ENCODE measurements around the gene FBXW10B.
"Not testable (repeated sequence)": the region's sequence is repeated elsewhere in the genome, so short reads cannot be mapped to it uniquely, and the experiment has no call there.

FBXW10B gene

DNA sequence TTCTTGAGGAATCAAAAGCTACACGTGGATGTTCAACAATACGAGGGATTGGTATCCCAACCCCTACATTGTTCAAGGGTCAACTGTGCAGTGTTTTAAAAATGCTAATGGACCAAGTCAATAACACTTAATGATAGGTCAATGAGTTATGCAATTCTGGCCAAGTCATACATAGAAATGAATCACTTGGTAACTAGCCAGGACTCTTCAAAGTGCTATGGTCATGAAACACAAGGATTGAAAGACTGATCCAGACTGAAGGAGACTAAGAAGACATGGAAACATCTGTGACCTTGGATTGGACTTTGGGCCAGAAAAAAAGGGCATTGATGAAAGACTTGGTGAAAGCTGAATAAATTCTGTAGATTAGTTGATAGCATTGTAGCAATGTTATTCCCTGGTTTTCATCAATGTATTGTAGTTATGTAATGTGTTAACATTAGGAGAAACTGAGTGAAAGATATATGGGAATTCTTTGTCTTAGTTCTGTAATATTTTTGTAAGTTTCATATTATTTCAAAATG lies 11.5 kb upstream of the FBXW10B start:
- not testable (repeated sequence) for FAIRE-seq

DNA sequence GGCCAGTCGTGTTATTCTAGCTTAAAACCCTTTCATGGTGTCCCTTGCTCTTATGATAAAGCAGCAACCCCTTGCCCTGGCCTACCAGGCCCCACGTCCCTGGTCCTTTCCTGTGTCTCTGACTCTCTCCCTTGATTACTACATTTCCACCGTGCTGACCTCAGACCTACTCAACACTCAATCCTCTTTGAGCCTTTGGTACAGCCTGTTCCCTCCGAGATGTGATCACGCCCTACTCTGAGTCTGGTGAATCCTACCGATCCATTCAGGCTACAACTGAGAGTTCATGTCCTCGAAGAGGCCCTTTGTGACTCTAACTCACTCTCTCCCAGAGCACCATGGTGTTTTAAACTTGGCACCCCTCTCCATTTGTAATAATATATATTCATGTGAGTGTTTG lies 10.5 kb upstream of the FBXW10B start:
- FAIRE-seq = not testable (repeated sequence)

DNA sequence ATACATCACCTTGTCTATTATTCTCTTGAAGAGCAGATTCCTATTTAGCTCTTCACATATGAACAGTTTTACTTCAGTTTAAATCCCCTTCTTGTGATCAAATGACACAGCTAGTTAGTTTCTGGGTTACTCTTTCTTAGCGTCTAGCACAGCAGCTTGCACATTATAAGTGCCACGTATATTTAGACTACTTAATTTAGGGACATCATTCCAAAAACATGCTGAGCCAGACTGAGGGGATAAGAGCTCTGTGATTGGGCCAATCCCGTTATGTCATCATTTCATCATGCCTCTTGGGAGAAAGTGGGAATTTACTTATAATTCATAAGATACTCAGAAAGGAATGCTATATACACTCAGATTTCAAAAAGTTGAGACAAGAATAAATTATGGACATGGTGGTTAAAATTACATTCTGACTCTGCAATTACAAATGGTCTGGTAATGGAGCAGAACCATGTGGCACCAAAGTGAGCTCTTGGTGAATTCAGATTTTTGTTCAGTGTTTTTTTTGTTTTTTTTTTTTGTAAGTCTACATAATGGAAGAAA lies 4.2 kb upstream of the FBXW10B start:
- not testable (repeated sequence) for FAIRE-seq

DNA sequence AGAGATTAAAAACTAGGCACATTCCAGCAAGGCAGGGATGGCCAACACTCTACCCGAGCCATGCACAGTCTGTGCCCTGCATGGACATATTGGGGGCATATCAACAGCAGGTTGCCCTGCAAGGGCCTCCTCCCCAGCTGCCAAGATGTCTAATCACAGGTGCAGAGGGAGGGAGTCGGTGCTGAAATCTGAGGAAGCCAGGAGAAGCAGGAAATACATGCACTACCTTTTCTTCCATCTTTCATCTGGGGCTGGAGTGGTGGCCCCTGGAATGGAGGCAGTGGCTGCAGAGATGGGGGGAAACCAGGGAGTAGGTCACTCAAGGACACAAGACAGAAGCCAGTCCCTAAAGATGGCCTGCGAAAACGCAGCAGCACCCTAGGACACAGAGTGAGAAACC lies 3.8 kb upstream of the FBXW10B start:
- FAIRE-seq = not testable (repeated sequence)

DNA sequence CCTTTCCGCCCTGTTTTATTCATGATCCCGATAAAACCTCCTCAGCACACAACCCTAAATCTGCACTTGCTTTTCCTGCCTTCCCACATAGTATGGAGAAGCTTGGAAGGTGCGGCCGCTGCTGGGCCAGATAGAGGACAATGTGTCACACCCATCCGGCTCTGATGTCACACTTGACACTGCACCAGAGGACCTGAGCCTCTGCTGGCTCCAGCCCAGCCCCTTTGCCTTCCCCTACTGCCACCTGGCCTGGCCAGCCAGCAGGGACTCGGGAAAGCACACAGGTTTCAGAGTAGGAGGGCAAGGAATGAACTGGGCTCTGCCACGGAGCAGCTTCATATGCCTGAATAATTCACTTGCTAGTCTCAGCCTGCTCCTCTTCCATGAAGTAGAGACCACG lies 2.6 kb upstream of the FBXW10B start:
- not testable (repeated sequence) for FAIRE-seq

DNA sequence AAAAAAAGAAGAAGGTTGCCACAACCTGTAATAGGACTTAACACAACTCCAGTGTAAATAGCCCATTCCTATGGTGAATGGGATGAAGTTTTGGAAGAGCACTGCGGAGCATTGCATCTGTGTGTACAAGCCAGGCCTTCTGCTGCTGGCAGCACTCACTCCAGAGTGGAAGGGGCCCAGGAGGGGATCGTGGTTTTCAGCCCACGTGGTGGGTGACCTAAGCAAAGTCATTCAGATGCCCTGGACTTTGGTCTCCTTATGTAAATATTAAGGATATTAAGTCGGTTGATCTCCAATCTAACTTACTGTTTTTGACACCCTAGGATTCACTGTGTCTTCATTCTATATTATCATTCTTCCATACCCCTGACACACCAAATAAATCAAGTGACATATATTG lies 2.7 kb downstream of the FBXW10B start:
- not testable (repeated sequence) for FAIRE-seq

DNA sequence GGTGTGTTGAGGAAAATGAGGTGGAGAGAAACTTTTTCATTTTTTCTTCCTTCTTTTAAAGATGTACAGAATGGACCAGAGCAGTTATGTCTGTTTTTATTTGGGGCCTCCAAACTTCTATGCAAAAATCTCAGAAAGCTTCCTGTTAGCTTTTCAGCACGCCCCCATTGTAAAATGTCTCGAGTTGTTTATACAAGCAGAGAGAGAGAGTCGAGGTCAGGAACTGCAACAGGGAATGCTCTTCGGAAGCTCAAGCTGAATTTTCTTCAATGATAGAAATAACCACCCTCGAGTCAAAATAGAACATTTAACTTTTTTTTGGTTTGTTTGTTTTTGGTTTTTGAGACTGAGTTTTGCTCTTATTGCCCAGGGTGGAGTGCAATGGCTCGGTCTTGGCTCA lies 3.7 kb downstream of the FBXW10B start:
- not testable (repeated sequence) for FAIRE-seq

DNA sequence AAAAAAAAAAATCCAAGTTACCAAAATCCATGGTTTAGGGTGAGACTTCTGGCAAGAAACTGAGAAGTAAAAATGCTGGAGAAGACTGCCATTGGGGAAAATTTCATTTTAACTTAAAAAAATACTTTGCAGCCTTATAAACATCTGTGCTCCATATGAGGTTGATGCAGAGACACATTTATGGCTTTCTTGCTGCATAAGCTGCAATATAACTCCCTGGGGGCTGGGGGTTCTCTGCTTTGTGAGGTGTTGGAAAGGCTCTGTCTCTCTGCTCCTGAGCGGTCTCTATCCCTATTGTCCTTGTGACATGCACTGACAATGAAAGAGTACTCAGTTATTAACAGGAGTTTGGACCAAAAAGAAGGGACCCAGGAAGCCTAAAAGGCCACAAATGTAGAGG lies 6.4 kb downstream of the FBXW10B start:
- FAIRE-seq = not testable (repeated sequence)

DNA sequence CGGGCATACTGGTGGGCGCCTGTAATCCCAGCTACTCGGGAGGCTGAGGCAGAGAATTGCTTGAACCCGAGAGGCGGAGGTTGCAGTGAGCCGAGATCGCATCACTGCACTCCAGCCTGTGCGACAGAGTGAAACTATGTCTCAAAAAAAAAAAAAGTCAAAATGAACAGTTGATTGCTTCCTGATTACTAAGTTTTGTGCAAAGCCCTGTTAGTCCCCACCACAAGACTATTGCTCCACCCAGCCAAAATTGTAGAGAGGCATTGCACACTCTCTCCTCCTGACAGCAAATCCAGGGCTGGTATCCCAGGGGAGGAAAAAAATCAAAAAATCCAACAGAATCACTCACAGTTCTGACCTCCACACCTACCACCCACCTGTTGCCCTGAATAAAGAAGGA lies 26.5 kb downstream of the FBXW10B start:
- not testable (repeated sequence) for FAIRE-seq

DNA sequence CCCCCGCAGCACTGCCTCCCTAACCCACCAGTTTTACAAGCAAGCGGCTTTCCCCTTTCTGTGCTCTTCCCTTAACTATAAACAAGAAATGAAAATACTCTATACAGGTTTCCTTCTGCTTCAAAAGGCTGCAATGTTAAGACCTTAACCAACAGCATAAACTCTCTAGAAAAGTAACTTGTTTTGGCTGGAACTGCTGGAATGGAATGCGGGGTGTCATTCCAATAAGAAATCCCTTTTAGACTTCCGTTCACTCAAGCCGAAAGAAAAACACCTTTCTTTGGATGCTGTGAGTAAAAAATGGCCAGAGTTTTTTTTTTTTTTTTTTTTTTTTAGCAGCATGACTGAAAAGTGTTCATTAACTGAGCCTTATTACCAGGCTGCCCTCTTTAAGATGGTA lies 27.5 kb downstream of the FBXW10B start:
- not testable (repeated sequence) for FAIRE-seq

DNA sequence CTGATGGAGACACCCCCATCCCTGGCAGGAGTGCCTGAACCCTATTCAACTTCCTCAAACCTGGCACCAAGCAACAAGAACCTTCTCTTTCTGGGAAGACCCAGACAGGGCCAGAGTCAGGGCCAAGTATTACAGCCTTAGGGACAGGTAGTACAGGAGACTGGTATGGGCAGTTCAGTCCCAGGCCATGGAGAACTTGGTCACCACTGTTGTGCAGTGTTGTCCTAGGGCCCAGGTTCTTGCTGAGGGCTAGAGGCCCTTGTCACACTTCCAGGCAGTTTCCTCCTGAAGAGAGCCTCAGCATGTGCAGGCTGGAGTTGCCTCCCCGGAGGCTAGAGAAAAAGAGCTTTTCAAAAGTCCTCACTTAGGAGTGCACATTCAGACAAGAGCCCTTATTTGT lies 28.7 kb downstream of the FBXW10B start:
- FAIRE-seq = not testable (repeated sequence)

DNA sequence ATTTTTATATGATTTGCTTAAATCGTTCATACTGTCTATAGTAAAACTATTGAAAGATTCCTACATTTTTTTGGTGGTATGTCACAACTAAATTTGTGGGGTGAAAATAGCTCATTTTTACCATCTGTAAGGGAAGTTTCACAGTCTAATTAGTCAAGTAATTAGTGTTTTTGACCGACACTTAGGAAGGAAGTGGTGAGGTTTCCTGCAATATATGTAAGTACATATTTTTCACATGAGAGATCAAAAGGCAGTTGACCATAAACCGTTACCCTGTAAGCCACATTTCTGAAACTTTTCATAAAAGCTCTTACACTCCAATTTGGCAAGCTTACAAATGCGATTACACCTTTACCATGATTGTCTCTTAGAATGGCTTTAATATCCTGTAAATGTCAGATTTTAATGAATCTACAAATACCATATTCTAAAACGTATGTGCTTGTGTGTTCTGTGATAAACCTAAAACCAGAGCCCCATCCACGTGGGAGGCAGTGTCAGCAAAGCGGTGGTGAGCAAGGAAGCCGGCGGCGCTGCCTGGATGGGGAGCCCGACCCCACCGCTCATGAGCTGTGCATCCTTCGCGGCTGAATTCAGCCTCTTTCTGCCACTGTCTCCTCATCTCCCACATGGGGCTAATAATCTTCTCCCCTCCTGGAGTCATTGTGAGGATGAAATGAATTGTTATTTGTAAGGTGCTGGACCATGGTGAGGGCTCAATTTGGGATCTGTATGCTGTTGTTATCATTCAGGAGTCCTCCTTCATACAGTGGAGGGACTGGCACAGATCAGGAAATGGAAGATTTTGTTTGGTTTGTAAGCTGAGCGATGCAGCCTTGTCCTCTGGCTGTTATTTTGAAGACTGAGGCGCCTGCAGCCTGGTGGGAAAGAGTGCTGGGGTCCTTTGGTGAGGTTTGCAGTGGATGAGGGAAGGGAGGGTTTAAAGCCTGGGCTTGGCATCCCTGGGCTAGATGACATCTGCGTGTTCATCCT lies 29.7 kb downstream of the FBXW10B start:
- not testable (repeated sequence) for FAIRE-seq

DNA sequence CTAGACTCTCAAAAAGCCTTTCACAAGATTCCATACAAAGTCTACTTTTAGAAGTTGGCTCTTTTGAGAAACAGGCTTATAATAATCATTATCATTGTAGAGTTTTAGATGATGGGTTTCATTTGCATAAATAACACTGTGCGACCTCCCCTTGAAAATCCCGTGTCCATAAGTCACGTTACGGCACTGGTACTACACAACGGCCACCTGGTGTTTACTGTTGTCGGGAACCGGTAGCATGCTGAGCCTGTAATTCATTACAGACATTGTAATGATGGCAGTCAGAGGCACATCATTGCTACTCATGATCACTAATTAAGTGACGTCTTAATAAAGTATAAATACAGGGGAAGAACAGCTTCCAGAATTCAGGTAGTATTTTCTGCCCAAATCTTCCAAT lies 31.5 kb downstream of the FBXW10B start:
- FAIRE-seq = not testable (repeated sequence)

DNA sequence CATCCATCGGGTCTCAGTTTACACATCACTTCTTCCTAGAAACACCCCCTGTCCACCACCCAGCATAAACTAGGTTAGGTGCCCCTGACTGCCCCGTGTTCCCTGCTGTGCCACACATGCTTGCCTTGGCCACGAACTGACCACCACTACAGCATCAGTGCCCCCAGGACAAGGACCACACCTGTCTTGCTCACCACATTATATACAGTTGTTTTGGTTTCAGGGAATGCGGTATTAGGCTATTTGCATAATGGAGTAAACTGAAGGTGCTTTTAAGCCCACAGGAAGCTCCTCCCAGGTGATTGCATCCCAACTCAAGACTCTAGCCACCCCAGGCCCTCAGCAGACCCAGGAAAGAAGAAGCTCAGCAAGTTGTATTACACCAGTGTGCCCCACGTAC lies 36.2 kb downstream of the FBXW10B start:
- FAIRE-seq = not testable (repeated sequence)

DNA sequence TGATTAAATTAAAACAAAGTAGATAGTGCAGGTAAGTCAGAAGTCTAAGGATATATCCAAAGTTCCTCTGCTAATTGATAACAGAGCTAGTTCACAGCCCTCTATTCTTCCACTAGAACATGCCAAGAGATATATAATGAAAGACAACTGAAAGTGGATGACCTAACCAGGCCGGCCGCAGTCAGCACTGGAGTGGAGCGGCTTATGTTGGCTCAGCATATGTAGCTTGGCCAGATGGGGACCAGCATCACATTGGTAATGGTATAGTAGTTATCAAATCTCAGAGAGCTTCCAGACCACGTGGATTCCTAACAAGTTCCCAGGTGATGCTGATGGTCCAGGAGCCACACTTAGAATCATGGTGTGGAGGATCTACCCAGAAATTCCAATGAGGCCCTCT lies 38.0 kb downstream of the FBXW10B start:
- FAIRE-seq = not testable (repeated sequence)

DNA sequence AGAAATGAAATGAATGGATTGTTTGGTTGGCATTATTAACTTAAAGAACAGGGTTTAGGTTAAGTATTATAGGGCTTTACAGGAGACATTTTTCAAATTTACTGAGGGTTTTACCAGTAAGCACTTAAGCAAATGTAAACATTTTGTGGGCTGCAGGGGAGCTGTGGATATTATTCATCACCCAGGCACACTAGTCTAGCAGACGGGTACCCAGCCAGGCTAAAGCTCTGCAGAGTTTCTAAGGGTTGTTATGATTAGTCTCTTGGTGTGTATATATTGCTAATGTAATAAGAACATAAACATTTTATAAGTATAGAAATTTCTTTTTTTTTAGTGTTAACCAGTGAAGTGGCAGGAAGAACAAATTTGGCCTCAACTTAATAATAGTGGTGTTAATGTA lies 42.7 kb downstream of the FBXW10B start:
- FAIRE-seq = not testable (repeated sequence)

DNA sequence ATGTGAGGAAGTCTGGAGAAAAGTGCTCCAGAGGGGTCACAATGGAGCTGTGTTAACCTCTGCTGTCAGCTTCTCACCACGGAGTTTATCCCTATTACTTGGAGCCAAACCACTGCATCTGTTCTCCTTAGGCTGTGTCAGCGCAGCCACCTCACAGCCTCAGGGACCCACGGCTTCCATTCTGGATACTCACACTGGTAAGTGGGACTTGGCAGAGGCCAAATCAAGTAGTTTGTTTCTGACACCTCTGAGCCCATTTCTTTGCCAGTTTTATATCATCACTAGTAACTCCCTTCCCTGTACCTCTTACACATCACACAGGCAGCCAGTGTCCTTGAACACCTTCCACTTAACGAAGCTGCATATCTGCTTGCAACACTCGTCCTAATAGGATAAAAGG lies 44.8 kb downstream of the FBXW10B start:
- FAIRE-seq = not testable (repeated sequence)

DNA sequence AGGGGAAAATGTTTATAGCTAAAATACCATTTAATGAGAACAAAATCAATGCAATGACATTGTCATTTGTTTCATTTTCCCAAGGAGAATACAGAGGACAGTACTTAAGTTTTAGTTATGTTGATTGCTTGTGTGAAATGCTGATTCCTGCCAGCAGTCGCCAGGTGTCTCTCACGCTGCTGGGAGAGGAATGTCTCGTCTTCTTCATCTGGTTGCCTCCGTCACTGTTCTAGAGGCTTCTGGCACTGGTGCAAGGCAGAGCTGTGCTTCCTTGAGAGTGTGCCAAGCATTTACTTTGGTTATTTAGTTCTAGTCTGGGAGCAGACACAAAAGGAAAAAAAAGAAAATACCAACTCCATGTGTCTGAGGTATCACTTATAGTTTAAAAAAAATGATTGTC lies 45.6 kb downstream of the FBXW10B start:
- FAIRE-seq = not testable (repeated sequence)
